Mesendoderm (in vitro differentiated cells): Measurements from ENCODE around the gene UBE2R2.
"Not testable (repeated sequence)": the region's sequence is repeated elsewhere in the genome, so short reads cannot be mapped to it uniquely, and the experiment has no call there.

ENCODE experiments used
- DNase-seq: peaks from one replicate; pipeline ENCODE4 v3.0.0; 2013
- H2AK5ac ChIP-seq: 2 replicates; pipeline ENCODE4 v1.6.1; 2013; ENCODE audit warnings: low read length, inconsistent platforms
- H2BK120ac ChIP-seq: 2 replicates; pipeline ENCODE4 v1.6.1; 2013; ENCODE audit warnings: low read depth, mild to moderate bottlenecking, low read length, moderate library complexity, mixed read lengths
- H2BK15ac ChIP-seq: replicated peaks from 2 replicates; pipeline ENCODE4 v1.6.1; 2013; ENCODE audit warnings: low read depth, mild to moderate bottlenecking, moderate library complexity
- H2BK5ac ChIP-seq: 2 replicates; pipeline ENCODE4 v1.6.1; 2013; ENCODE audit warnings: low read length, inconsistent platforms
- H3K18ac ChIP-seq: 2 replicates; pipeline ENCODE4 v1.6.1; 2013; ENCODE audit warnings: mild to moderate bottlenecking, low read length, mixed read lengths
- H3K23ac ChIP-seq: one replicate; pipeline ENCODE4 v1.6.1; 2013; ENCODE audit warnings: low read length
- H3K27ac ChIP-seq: 2 replicates; pipeline ENCODE4 v1.5.1; 2013; ENCODE audit warnings: low read depth, mild to moderate bottlenecking, inconsistent platforms, low read length, moderate library complexity
- H3K27me3 ChIP-seq: 2 replicates; pipeline ENCODE4 v1.6.1; 2013; ENCODE audit warnings: low read length, control low read depth, mild to moderate bottlenecking, inconsistent platforms; ENCODE audit not compliant: insufficient read depth, poor library complexity
- H3K36me3 ChIP-seq: 2 replicates; pipeline ENCODE4 v1.6.1; 2013; ENCODE audit warnings: low read length, inconsistent platforms; ENCODE audit not compliant: control insufficient read depth, insufficient read depth
- H3K4ac ChIP-seq: one replicate; pipeline ENCODE4 v1.6.1; 2013; ENCODE audit warnings: low read depth, mild to moderate bottlenecking, low read length, moderate library complexity
- H3K4me1 ChIP-seq: 2 replicates; pipeline ENCODE4 v1.6.1; 2013; ENCODE audit warnings: low read depth, low read length, inconsistent platforms; ENCODE audit not compliant: control insufficient read depth
- H3K4me2 ChIP-seq: 2 replicates; pipeline ENCODE4 v1.6.1; 2013; ENCODE audit warnings: low read length
- H3K4me3 ChIP-seq: 2 replicates; pipeline ENCODE4 v1.5.1; 2013; ENCODE audit warnings: mild to moderate bottlenecking, low read length
- H3K56ac ChIP-seq: one replicate; pipeline ENCODE4 v1.6.1; 2013; ENCODE audit warnings: low read length
- H3K79me1 ChIP-seq: 2 replicates; pipeline ENCODE4 v1.6.1; 2013; ENCODE audit warnings: low read length, inconsistent platforms
- H3K79me2 ChIP-seq: 2 replicates; pipeline ENCODE4 v1.6.1; 2013; ENCODE audit warnings: mild to moderate bottlenecking, low read length; ENCODE audit not compliant: control insufficient read depth, insufficient read depth
- H3K9ac ChIP-seq: 2 replicates; pipeline ENCODE4 v1.6.1; 2013; ENCODE audit warnings: low read length, inconsistent platforms
- H4K5ac ChIP-seq: one replicate; pipeline ENCODE4 v1.6.1; 2013; ENCODE audit warnings: low read length
- H4K8ac ChIP-seq: one replicate; pipeline ENCODE4 v1.6.1; 2013; ENCODE audit warnings: low read depth, mild to moderate bottlenecking, control low read depth, low read length, moderate library complexity
- WGBS: extraction: QIAGEN DNeasy Blood & Tissue Kit; methylation state at CpG from one replicate; pipeline ENCODE4 v1.1.7; 2013; ENCODE audit warnings: low lambda C conversion rate, missing lambda C conversion rate; ENCODE audit not compliant: insufficient coverage; ENCODE audit errors: extremely low coverage; 5-methylcytosine and 5-hydroxymethylcytosine counted together

UBE2R2 gene

GRCh38 chr9:33795281-33795680 lies 21.7 kb upstream of the UBE2R2 start, which contains the start of gene PRSS3:
Gene PRSS3, plus strand, starts transcription at chr9:33795561. Its CDS starts 13 bp downstream, at chr9:33795574.
- Histone ChIP-seq H3K9ac (no peak within 1 kb of the TSS), H3K4me2 (no peak within 1 kb of the TSS), H2BK120ac (no peak within 1 kb of the TSS), H3K27me3 (no peaks in the 10 kb centered on the region), H3K4me1 (no peaks in the 10 kb centered on the region), H3K56ac (no peak within 1 kb of the TSS), H2AK5ac (no peak within 1 kb of the TSS), H2BK15ac (no peak within 1 kb of the TSS), H3K36me3 (no peaks in the 10 kb centered on the region), H4K5ac (no peak within 1 kb of the TSS), H3K79me1 (no peaks in the 10 kb centered on the region), H2BK5ac (no peak within 1 kb of the TSS), H3K4ac (no peak within 1 kb of the TSS), H3K18ac (no peak within 1 kb of the TSS), H3K4me3 (no peak within 1 kb of the TSS), H3K23ac (no peak within 1 kb of the TSS), H3K27ac (no peak within 1 kb of the TSS), H3K79me2 (no peaks in the 10 kb centered on the region), H4K8ac (no peak within 1 kb of the TSS)
- WGBS = no CpG with 5 or more reads among the region's 4 CpGs
- peak; percentile 57 for DNase-seq

DNA sequence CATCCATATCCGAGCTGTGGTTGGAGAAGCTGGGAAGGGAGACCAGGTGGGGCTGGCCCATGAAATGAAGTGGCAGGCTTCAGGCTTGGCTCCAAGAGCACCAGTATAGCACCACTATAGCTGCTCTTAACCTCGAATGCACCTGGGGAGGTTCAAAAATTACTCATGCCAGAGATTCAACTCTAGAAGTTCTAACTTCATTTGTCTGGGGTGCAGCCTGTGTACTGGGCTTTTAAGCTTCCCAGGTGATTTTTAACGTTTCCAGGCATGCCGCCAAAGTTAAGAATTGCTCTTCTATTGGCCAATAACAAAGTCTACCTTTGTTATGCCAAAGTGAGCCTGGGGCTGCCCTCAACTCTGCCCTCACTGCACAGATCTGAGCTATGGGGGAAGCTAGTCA lies 21.1 kb upstream of the UBE2R2 start:
- Histone ChIP-seq H3K27ac (no peak overlapping the region), H4K8ac (no peak overlapping the region), H2BK5ac (no peak overlapping the region), H3K79me1 (no peaks in the 10 kb centered on the region), H3K27me3 (no peaks in the 10 kb centered on the region), H3K4me1 (no peaks in the 10 kb centered on the region), H2AK5ac (no peak overlapping the region), H3K9ac (no peak overlapping the region), H3K4me3 (no peak overlapping the region), H3K79me2 (no peaks in the 10 kb centered on the region), H2BK120ac (no peak overlapping the region), H3K4ac (no peak overlapping the region), H3K36me3 (no peaks in the 10 kb centered on the region), H2BK15ac (no peak overlapping the region), H3K18ac (no peak overlapping the region), H3K4me2 (no peak overlapping the region), H3K23ac (no peak overlapping the region), H3K56ac (no peak overlapping the region), H4K5ac (no peak overlapping the region)
- no peak for DNase-seq
- no CpG with 5 or more reads among the region's 4 CpGs for WGBS

DNA sequence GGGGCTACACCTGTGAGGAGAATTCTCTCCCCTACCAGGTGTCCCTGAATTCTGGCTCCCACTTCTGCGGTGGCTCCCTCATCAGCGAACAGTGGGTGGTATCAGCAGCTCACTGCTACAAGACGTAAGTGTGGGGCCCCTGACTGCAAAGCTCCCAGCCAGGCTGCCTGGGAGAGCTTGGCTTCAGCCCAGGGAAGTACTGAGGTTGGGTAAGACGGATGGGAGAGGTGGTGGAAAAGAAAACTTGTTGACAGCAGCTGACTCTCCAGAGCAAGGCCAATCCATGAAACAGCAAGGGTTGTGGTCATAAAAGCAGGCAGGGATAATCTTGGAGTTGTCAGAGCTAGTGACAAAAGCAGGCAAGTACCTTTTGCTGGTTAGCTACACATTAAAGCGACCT lies 20.3 kb upstream of the UBE2R2 start:
- H3K56ac ChIP-seq, H3K4me3 ChIP-seq, H3K4ac ChIP-seq, H3K27me3 ChIP-seq, H3K79me1 ChIP-seq, H3K27ac ChIP-seq, H2AK5ac ChIP-seq, H4K8ac ChIP-seq, H3K4me2 ChIP-seq, H2BK120ac ChIP-seq, H2BK15ac ChIP-seq, DNase-seq, H3K18ac ChIP-seq, H3K79me2 ChIP-seq, H3K4me1 ChIP-seq, H4K5ac ChIP-seq, H3K23ac ChIP-seq, H2BK5ac ChIP-seq, H3K36me3 ChIP-seq, H3K9ac ChIP-seq: not testable (repeated sequence)
- no CpG with 5 or more reads among the region's 5 CpGs for WGBS

GRCh38 chr9:33797837-33798236 lies 19.1 kb upstream of the UBE2R2 start:
- Histone ChIP-seq H2BK120ac (no peak overlapping the region), H3K56ac (no peak overlapping the region), H2BK15ac (no peak overlapping the region), H3K79me1 (no peaks in the 10 kb centered on the region), H3K27ac (no peak overlapping the region), H3K9ac (no peak overlapping the region), H3K23ac (no peak overlapping the region), H3K18ac (no peak overlapping the region), H4K8ac (no peak overlapping the region), H3K4me2 (no peak overlapping the region), H3K4me3 (no peak overlapping the region), H3K27me3 (no peaks in the 10 kb centered on the region), H3K79me2 (no peaks in the 10 kb centered on the region), H3K4ac (no peak overlapping the region), H4K5ac (no peak overlapping the region), H2AK5ac (no peak overlapping the region), H3K4me1 (no peaks in the 10 kb centered on the region), H2BK5ac (no peak overlapping the region), H3K36me3 (no peaks in the 10 kb centered on the region)
- no CpG with 5 or more reads among the region's 8 CpGs for WGBS
- DNase-seq = no peak

GRCh38 chr9:33798545-33798944 lies 18.4 kb upstream of the UBE2R2 start:
- DNase-seq = no peak
- H3K4ac ChIP-seq = no peak overlapping the region
- WGBS = no CpG with 5 or more reads among the region's 10 CpGs
- H3K23ac ChIP-seq = no peak overlapping the region
- H3K9ac ChIP-seq = no peak overlapping the region
- H3K4me3 ChIP-seq = no peak overlapping the region
- no peaks in the 10 kb centered on the region for H3K79me1 ChIP-seq
- no peak overlapping the region for H2BK120ac ChIP-seq
- H2BK15ac ChIP-seq = no peak overlapping the region
- H3K18ac ChIP-seq = no peak overlapping the region
- H4K8ac ChIP-seq = no peak overlapping the region
- H3K79me2 ChIP-seq = no peaks in the 10 kb centered on the region
- H2BK5ac ChIP-seq = no peak overlapping the region
- no peaks in the 10 kb centered on the region for H3K4me1 ChIP-seq
- H3K27me3 ChIP-seq = no peaks in the 10 kb centered on the region
- no peak overlapping the region for H2AK5ac ChIP-seq
- no peak overlapping the region for H3K4me2 ChIP-seq
- no peak overlapping the region for H3K56ac ChIP-seq
- no peak overlapping the region for H3K27ac ChIP-seq
- no peak overlapping the region for H4K5ac ChIP-seq
- H3K36me3 ChIP-seq = no peaks in the 10 kb centered on the region

GRCh38 chr9:33799928-33800704 lies 16.8 kb upstream of the UBE2R2 start:
- H3K4me1 ChIP-seq = no peaks in the 10 kb centered on the region
- H2BK5ac ChIP-seq = no peak overlapping the region
- no peaks in the 10 kb centered on the region for H3K79me1 ChIP-seq
- H2AK5ac ChIP-seq = no peak overlapping the region
- H3K4me2 ChIP-seq = no peak overlapping the region
- no peak overlapping the region for H3K9ac ChIP-seq
- no peak overlapping the region for H3K18ac ChIP-seq
- DNase-seq = no peak
- H3K23ac ChIP-seq = no peak overlapping the region
- H3K79me2 ChIP-seq = no peaks in the 10 kb centered on the region
- H4K8ac ChIP-seq = no peak overlapping the region
- H3K56ac ChIP-seq = no peak overlapping the region
- no peak overlapping the region for H2BK15ac ChIP-seq
- H3K27me3 ChIP-seq = no peaks in the 10 kb centered on the region
- no CpG with 5 or more reads among the region's 9 CpGs for WGBS
- H3K4me3 ChIP-seq = no peak overlapping the region
- no peak overlapping the region for H2BK120ac ChIP-seq
- no peak overlapping the region for H3K27ac ChIP-seq
- no peak overlapping the region for H4K5ac ChIP-seq
- no peaks in the 10 kb centered on the region for H3K36me3 ChIP-seq
- no peak overlapping the region for H3K4ac ChIP-seq
